ENCODE results near the gene CPXM1. TPM values are rescaled to one million over a fixed set of nuclear protein-coding genes. Genes with fewer than 3 reads are reported as not detected.
A peak's percentile ranks its signal among the peaks of the same experiment; 100 is the strongest.

The CPXM1 gene
- total and polyA plus RNA-seq, 2 donors, result 19.4 to 46.9 TPM

DNA sequence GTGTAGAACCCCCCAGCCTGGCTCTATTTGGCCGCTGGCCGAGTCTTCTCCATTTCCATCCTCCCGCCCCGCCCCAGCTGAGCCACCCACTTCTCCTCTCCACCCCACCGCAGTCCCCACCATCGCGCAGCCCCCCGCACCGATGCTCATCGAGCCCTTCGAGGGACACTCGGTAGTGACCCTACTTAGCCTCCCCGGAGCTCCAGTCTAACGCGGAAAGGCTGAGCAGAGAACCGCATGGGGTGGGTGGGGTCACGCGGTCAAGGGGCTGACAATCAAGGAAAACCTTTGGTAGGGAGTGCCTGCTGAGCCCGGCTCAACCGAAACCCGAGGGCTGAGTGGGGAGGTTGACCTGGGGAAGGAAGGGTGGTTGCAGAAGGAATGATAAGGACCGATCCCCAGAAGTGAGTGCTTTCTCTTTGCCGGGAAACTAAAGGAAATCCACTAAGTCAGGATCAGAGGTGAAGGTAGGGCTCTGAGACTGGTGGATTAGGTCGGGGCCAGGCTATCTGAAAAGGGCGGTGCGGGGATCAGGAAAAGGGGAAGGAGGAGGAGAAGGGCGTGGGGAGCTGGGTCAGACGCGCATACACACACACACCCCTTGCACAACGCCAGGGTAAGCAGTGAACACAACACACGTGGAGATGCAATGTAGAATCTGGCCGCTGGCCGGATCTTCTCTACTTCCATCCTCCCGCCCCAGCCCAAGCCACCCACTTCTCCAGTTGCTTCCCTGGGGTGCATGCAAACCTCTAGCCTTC, 49.8 kb downstream of the CPXM1 start:
- no peak overlapping the region for H3K27ac ChIP-seq (ENCODE audit: low read depth)
- DNase-seq (ENCODE audit: extremely low spot score), result no peak
- peak overlapping the region; percentile 17 for H3K4me3 ChIP-seq (ENCODE audit: low read depth, low read length)
- H3K4me1 ChIP-seq (ENCODE audit: insufficient read depth), result no peaks in the 10 kb centered on the region
- no peaks in the 10 kb centered on the region for H3K36me3 ChIP-seq (ENCODE audit: insufficient read depth)
- WGBS, result 4% methylated on average over 34 of the region's 34 CpGs

DNA sequence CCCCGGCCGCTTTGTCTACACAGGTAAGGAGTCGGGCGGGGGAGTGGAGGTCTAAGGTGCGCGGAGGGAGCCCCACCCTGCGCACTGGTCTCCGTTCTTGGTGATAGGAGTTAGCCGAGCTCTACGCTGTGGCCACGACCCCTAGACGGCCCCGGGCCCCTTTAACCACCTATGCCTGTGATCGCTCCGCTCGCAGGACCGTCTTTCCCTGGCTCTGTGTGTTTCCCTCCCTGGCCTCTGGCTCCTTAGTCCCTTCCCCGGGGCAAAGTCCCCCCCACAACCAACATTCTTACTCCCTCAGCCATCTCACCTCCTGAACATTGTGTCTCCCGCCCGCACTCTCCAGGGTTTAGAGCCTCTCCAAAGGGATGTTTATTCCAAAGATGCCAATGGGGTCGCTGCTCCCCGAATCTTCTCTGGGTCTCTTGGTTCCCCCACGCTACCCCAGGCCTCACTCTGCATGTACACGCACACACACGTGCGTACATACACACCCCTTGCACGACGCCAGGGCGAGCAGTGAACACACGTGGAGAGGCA, 50.4 kb downstream of the CPXM1 start:
- 39% methylated on average over 30 of the region's 30 CpGs for WGBS
- Histone ChIP-seq H3K4me3 (ENCODE audit: low read depth, low read length) (no peak overlapping the region), H3K27ac (ENCODE audit: low read depth) (no peak overlapping the region), H3K4me1 (ENCODE audit: insufficient read depth) (no peaks in the 10 kb centered on the region), H3K36me3 (ENCODE audit: insufficient read depth) (no peaks in the 10 kb centered on the region)
- DNase-seq (ENCODE audit: extremely low spot score), result no peak

DNA sequence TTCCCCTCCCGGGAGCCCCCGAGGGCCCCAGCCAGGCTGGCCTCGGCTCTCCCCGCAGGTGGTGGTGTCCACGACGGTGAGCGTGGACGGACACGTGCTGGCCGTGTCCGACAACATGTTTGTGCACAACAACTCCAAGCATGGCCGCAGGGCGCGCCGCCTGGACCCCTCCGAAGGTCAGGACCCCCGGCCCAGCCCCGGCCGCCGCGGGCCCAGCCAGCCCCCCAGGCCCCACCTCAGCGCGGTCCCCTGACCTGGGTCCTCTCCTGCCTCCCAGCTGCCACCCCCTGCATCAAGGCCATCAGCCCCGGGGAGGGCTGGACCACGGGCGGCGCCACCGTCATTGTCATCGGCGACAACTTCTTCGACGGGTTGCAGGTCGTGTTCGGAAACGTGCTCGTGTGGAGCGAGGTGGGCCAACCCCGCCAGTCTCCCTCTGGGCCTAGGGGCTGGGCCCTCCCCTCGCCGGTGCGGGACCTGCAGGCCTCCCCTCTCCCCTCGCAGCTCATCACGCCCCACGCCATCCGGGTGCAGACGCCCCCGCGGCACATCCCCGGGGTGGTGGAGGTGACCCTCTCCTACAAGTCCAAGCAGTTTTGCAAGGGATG, 51.0 kb downstream of the CPXM1 start:
- Histone ChIP-seq H3K36me3 (ENCODE audit: insufficient read depth) (no peaks in the 10 kb centered on the region), H3K4me1 (ENCODE audit: insufficient read depth) (no peaks in the 10 kb centered on the region), H3K27ac (ENCODE audit: low read depth) (no peak overlapping the region), H3K4me3 (ENCODE audit: low read depth, low read length) (no peak overlapping the region)
- WGBS, result 43% methylated on average over 49 of the region's 49 CpGs
- DNase-seq (ENCODE audit: extremely low spot score), result no peak

DNA sequence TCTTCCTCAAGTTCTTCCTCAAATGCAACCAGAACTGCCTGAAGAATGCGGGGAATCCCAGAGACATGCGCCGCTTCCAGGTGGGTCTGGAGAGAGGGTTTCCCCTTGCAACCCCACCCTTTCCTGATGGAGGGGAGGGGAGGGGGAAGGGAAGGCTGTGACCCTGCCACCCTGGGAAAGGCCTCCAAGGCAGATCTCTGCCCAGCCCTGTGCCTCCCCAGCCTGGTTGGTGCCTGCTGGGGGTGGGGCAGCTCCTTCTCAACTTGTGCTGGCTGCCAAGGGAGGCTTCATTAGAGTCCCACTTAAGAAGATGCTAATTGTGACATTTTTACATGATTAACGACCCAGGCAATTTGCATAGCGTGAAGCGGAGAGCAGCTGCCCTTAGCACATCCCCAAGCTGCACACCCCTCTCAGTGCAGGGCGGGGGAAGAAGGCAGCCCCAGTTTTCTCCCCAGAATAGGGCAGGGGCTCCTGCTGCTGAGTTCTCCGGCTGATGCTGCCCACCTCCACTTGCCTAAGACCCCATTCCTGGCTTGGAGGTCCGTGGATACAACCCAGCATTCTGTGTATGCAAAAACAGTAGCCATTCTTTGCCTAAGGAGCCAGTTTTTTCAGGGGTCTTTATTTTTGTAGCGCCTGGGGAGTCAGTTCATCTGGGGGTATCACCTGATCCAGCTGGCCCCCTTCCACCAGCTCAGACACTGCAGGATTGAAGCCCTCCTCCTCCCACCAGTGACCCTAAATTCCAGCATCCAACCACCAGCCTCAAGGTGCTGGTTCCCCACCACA, 51.7 kb downstream of the CPXM1 start:
- H3K27ac ChIP-seq (ENCODE audit: low read depth), result no peak overlapping the region
- H3K4me1 ChIP-seq (ENCODE audit: insufficient read depth), result no peaks in the 10 kb centered on the region
- no peak for DNase-seq (ENCODE audit: extremely low spot score)
- H3K36me3 ChIP-seq (ENCODE audit: insufficient read depth), result no peaks in the 10 kb centered on the region
- H3K4me3 ChIP-seq (ENCODE audit: low read depth, low read length), result no peak overlapping the region
- 78% methylated on average over 10 of the region's 10 CpGs for WGBS

DNA sequence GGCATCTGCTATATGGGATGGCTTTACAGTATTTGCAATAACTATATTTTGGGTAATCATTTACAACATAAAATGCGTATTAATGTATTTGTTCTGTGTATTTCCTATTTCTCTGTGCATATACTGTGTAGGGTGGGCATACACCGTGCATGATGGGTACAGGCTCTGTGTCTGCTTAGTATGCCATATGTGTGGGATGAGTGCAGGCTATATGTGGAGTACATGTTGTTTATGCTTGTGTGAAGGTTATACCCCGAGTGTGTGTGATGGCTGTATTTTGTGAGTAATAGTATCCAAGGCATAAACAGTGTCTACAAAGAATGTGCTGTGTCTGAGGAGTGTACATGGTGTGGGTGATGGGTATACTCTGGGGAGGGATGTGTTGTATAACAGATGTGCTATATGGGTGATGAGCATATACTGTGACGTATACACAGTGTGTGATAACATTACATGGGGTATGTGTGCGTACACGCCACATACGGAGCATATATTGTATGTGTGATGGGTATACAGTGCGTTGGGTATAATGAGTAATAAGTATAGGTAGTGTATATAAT, 52.7 kb downstream of the CPXM1 start:
- WGBS, result 85% methylated on average over 8 of the region's 8 CpGs

DNA sequence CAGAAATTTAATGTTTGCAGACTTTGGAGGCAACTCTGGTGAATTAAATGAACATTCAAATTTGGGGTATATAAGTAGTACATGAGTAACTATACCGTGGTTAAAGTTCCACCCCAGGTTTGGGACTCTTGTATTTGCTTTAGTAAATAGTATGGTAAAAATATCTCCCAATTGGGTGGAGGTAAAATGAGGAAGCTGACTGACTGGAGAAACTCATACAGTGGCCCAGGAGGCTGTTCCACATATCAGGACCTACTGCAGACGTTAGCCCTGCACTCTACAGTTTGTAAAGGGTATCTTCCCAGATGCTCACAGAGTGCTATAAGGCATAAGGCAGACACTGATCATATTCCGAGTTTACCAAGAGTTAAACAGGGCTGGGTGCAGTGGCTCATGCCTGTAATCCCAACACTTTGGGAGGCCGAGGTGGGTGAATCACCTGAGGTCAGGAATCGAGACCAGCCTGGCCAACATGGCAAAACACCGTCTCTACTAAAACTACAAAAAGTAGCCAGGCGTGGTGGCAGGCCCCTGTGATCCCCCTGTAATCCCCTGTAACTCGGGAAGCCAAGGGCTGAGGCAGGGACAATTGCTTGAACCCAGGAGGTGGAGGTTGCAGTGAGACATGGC, 53.7 kb downstream of the CPXM1 start:
- H3K36me3 ChIP-seq (ENCODE audit: insufficient read depth), result no peaks in the 10 kb centered on the region
- no peak overlapping the region for H3K27ac ChIP-seq (ENCODE audit: low read depth)
- WGBS, result 72% methylated on average over 8 of the region's 8 CpGs
- no peaks in the 10 kb centered on the region for H3K4me1 ChIP-seq (ENCODE audit: insufficient read depth)
- H3K4me3 ChIP-seq (ENCODE audit: low read depth, low read length), result no peak overlapping the region
- no peak for DNase-seq (ENCODE audit: extremely low spot score)

More for the DNA sequence above, 52.7 kb downstream of the CPXM1 start:
- Histone ChIP-seq H3K4me3 (ENCODE audit: low read depth, low read length) (no peak overlapping the region), H3K36me3 (ENCODE audit: insufficient read depth) (no peaks in the 10 kb centered on the region), H3K27ac (ENCODE audit: low read depth) (no peak overlapping the region), H3K4me1 (ENCODE audit: insufficient read depth) (no peaks in the 10 kb centered on the region)
- DNase-seq (ENCODE audit: extremely low spot score), result no peak

DNA sequence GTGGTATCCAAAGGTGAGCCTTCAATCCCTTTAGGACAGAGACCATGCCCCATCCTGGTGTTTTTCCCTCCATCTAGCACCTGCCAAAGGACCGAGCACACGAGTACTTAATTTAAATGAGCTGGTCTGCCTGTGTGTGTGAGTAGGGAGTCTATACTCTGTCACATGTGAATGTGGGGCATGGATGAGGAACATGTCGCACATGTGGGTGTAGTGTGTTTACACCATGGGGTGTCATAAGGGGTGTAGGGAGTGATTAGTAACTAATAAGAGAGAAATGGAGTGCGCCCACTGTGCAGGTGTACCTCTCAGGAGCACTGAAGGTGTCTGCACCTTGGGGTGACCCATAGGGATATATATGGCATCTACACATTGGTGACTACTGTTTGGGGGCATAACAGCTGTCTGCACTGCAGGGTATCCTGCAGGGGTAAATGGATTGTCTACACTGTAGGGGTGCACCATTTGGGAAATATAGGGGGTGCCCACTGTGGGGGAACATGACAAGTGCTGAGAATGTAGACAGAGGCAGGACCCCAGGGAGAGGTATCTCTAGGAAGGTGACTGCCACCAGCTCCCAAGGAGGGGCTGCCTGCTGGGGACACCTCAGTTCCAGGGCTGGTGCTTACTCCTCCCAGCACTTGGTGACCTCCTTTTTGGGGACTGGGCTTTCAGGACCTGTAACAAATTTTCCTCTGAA, 54.3 kb downstream of the CPXM1 start:
- WGBS, result 90% methylated on average over 4 of the region's 4 CpGs
- no peak for DNase-seq (ENCODE audit: extremely low spot score)
- H3K4me1 ChIP-seq (ENCODE audit: insufficient read depth), result no peaks in the 10 kb centered on the region

DNA sequence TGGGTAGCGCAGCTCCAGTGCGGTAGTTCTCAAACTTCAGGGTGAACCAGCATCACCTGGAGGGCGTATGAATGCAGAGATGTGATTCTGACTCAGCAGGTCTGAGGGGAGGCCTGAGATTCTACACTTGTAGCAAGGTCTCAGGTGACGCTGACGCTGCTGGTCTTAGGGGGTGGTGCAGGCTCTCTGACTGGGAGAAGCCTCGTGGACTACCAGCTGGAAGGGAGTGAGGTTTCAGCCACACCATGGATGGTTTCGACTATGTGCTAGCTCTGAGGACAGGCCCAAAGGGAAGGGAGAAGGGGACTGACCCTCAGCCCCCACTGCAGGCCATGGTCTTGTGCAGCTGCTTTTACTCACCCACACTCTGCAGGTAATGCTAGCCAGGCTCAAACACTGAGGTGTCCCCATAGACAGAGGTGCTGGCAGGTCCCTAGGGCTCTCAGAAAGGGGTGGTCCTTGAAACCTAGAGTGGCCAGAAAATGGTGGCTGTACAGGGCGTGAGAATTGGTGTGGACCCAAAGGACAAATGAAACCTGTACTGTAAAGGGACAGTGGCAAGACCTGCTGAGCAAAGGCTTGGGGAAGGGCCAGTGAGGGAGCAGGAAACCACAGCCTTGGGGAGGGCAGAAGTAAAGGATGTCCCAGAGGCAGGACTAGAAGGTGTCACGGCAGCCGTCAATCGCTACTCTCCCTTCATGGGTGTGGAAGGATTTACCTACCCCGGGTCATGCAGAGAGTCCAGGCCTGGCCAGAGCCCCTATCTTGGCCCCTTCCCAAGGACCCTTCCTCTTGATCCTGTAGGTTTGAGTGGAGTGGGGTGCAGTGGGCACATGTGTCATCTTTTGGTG, 55.1 kb downstream of the CPXM1 start:
- WGBS, result 78% methylated on average over 12 of the region's 12 CpGs
- Histone ChIP-seq H3K27ac (ENCODE audit: low read depth) (no peak overlapping the region), H3K4me3 (ENCODE audit: low read depth, low read length) (no peak overlapping the region), H3K36me3 (ENCODE audit: insufficient read depth) (no peaks in the 10 kb centered on the region), H3K4me1 (ENCODE audit: insufficient read depth) (no peaks in the 10 kb centered on the region)
- DNase-seq (ENCODE audit: extremely low spot score), result no peak

More for the DNA sequence above, 54.3 kb downstream of the CPXM1 start:
- Histone ChIP-seq H3K4me3 (ENCODE audit: low read depth, low read length) (no peak overlapping the region), H3K27ac (ENCODE audit: low read depth) (no peak overlapping the region), H3K36me3 (ENCODE audit: insufficient read depth) (no peaks in the 10 kb centered on the region)

Other genes with a start within 250 kb of the CPXM1 start
- gene NOP56, start 148.0 kb downstream of the CPXM1 start, total RNA-seq, result 75.1 TPM
- 79.9 TPM for gene NOP56, start 148.0 kb downstream of the CPXM1 start, polyA plus RNA-seq
- gene IDH3B, start 136.4 kb downstream of the CPXM1 start, total RNA-seq, result 44.5 TPM
- 102 TPM for gene IDH3B, start 136.4 kb downstream of the CPXM1 start, polyA plus RNA-seq
- 9.3 TPM for gene EBF4, start 107.8 kb downstream of the CPXM1 start, total RNA-seq
- gene EBF4, start 107.8 kb downstream of the CPXM1 start, polyA plus RNA-seq, result 28.9 TPM
- gene C20orf141, start 14.4 kb upstream of the CPXM1 start, total RNA-seq, result not detected
- gene C20orf141, start 14.4 kb upstream of the CPXM1 start, polyA plus RNA-seq, result not detected
- gene TMEM239, start 15.7 kb upstream of the CPXM1 start, total RNA-seq, result not detected
- not detected for gene TMEM239, start 15.7 kb upstream of the CPXM1 start, polyA plus RNA-seq
- gene PCED1A, start 40.0 kb upstream of the CPXM1 start, total RNA-seq, result 16.6 TPM
- gene PCED1A, start 40.0 kb upstream of the CPXM1 start, polyA plus RNA-seq, result 29.8 TPM
- 22.2 TPM for gene VPS16, start 40.1 kb upstream of the CPXM1 start, total RNA-seq
- gene VPS16, start 40.1 kb upstream of the CPXM1 start, polyA plus RNA-seq, result 33.2 TPM
- gene PTPRA, start 72.9 kb upstream of the CPXM1 start, total RNA-seq, result 139 TPM
- 52.6 TPM for gene PTPRA, start 72.9 kb upstream of the CPXM1 start, polyA plus RNA-seq
- not detected for gene GNRH2, start 243.0 kb upstream of the CPXM1 start, total RNA-seq
- gene GNRH2, start 243.0 kb upstream of the CPXM1 start, polyA plus RNA-seq, result not detected
- 18.3 TPM for gene MRPS26, start 245.4 kb upstream of the CPXM1 start, total RNA-seq
- 97.4 TPM for gene MRPS26, start 245.4 kb upstream of the CPXM1 start, polyA plus RNA-seq